ENCODE data around the gene CHRNB1. TPM values are rescaled to one million over a fixed set of nuclear protein-coding genes. Genes with fewer than 3 reads are reported as not detected.

CHRNB1 gene
- total RNA-seq, 1 donor: 6.1 TPM

DNA sequence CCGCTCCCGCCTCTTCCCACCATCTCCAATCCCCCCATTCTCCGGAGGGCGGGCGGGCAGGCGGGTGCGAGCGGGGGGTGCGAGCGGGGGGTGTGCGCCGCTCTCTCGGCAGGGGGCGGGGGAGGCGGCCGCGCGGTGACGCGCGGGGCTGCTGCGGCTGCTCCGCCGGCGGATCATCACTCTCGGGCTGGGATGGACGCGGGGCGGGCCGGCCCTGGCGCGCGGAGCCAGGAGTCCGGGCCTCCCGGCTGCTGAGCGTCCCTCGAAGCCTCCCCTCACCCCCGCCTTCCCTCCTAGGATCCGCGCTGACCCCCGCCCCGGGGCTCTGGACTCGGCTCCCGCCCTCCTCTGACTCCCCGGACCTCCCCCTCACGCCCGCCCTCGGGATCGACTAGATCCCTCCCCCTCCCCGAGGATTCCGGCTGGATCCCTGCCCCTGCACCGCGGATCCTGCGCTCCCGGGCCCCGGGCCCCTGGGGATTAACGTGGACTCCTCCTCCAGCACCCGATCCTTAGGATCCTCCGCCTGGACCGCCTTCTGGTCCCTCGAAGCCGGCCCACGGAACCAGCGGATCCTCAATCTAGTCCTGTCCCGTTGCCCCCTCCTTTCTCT lies 40.0 kb upstream of the CHRNB1 start:
- TF ChIP-seq, protein P1, sequence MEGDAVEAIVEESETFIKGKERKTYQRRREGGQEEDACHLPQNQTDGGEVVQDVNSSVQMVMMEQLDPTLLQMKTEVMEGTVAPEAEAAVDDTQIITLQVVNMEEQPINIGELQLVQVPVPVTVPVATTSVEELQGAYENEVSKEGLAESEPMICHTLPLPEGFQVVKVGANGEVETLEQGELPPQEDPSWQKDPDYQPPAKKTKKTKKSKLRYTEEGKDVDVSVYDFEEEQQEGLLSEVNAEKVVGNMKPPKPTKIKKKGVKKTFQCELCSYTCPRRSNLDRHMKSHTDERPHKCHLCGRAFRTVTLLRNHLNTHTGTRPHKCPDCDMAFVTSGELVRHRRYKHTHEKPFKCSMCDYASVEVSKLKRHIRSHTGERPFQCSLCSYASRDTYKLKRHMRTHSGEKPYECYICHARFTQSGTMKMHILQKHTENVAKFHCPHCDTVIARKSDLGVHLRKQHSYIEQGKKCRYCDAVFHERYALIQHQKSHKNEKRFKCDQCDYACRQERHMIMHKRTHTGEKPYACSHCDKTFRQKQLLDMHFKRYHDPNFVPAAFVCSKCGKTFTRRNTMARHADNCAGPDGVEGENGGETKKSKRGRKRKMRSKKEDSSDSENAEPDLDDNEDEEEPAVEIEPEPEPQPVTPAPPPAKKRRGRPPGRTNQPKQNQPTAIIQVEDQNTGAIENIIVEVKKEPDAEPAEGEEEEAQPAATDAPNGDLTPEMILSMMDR (IDR thresholded peaks at IDR 0.05; ENCODE audit: insufficient read depth, low read length): no peak
- peak overlapping the region; percentile 80 for H3K4me3 ChIP-seq (ENCODE audit: low read depth, low read length)
- peak; percentile 11 for DNase-seq (ENCODE audit: low read depth)

DNA sequence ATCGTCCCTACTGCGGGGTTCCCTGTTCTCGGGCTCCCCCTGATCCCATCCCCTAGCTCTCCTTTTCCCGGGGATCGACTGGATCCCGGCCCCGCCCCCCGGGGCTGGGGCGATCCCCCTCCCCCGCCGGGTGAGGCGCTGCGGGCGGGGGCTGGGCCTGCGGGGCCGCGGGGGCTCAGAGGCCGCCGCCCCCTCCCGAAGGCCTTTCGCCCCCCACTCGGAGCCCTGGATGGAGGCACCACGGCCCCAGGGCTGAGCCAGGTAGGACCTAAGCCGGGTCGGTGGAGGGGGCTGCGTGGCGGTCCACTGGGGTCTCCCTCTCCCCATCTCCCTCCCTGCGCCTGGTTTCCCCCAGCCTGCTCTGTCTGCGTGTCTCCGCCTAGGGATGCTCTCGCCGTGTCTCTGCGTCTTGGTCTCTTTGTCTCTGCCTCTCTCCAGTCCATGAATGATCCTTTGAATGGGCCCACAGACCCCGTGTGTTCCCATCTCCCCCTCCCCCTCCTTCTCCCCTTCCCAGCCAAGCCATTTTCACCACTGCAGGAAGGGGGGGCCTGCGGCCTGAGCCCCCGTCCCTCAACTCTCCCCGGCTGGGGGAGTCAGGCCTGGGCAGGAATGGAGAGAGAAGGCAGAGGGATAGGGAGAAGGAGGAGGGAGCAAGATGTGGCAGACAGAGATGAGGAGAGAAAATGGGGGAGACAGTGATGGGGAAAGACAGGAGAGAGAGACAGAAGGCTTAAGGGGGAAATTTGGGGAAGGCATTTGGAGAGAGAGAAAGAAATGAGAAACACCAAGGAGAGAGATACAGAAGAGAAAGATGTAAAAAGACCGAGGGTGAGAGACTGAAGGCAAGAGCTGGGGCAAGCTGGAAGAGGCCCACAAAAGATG lies 39.3 kb upstream of the CHRNB1 start:
- TF ChIP-seq, protein P1 (IDR thresholded peaks at IDR 0.05; ENCODE audit: insufficient read depth, low read length): peak; percentile 0
- DNase-seq (ENCODE audit: low read depth): peak; percentile 9
- peak overlapping the region; percentile 80 for H3K4me3 ChIP-seq (ENCODE audit: low read depth, low read length)

DNA sequence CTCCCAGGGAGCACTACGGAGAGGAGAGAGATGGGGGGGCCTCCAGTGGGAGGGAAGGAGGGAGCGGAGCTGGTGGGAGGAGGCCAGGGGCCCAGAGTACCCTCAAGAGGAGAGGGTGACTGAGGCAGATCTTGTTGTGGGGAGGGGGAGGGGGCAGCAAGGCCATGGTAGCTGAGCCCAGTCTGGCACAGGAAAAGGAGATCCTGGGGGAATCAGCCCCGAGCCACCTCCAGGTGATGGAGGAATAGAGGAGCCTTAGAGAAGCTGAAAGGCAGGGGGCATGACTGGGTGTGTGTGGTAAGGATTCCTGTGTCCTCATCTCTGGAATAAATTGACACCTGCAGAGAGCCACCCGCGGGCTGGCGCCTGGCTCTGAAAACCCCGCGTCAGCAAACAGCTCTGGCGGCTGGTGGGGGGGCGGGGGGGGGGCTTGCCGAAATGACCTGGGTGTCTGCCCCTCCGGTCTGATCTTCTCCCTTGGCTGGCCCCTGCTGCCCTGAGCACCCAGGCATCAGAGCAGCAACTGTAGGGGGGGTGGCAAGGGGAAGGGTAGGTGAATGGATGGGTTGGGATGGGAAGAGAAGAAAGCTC lies 38.5 kb upstream of the CHRNB1 start:
- TF ChIP-seq, protein P1 (IDR thresholded peaks at IDR 0.05; ENCODE audit: insufficient read depth, low read length): no peak
- DNase-seq (ENCODE audit: low read depth): no peak
- peak overlapping the region; percentile 80 for H3K4me3 ChIP-seq (ENCODE audit: low read depth, low read length)

DNA sequence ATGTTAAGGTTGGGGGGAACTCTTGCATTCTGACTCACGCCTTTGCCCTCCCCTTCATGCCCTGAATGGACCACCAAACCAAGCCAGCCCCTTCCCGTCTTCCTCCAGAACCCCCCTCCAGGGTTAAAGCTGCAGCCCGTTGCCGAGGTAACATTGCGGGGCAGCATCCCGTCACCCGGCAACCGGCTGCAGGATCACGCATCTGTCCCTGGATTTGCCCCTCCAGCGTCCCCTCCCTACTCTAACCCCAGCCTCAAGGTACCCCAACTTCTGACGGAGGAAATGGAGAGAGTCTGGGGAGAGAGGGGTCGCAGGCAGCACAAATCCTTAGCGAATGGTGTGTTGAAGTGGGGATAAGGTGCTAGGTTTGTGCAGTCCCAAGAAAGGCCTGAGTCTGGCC lies 37.8 kb upstream of the CHRNB1 start:
- DNase-seq (ENCODE audit: low read depth): no peak
- H3K4me3 ChIP-seq (ENCODE audit: low read depth, low read length): no peak overlapping the region
- TF ChIP-seq, protein P1 (IDR thresholded peaks at IDR 0.05; ENCODE audit: insufficient read depth, low read length): no peak

DNA sequence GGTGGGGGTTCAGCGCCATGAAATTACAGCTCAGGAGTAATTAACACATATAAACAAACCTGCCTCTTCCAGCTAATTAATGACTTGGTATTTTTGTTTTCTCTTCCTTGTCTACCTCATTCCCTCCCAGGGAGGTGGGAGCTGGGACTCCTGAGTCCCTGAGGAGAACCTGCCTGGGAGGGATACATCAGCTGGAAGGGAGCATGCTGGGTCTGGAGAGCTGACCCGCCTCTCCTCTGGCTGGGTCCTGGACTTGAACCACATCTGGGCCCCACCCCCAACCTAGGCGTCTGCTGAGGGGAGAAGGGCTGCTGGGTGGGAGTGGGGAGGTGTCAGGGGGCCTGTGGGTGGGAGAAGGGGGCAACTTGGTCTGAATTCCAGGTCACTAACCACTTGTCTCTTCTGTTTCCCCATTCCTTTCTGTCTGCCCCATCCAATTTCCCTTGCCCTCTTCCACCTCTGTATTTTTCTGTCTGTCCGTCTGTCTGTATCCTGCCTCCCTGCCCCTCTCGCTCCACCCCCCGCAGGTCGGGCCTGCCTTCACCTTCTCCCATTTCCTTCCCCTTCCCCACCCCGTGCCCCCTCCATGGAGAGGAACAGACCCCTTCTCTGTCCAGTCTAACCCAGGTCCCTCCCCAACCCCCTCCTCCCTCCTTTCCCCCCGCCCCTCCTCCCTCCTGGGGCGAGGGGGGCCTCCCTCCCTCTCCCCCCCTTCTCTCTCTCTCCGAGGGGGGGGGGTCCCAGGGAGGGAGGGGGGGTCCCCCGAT lies 37.2 kb upstream of the CHRNB1 start, which contains the start of gene NLGN2:
Gene NLGN2 (plus strand): TSS at position 361 of the 767 bp plus-strand sequence. CDS start 411 bp downstream, outside the sequence.
- H3K4me3 ChIP-seq (ENCODE audit: low read depth, low read length): no peak within 1 kb of the TSS
- no peak for DNase-seq (ENCODE audit: low read depth)
- TF ChIP-seq, protein P1 (IDR thresholded peaks at IDR 0.05; ENCODE audit: insufficient read depth, low read length): no peak

DNA sequence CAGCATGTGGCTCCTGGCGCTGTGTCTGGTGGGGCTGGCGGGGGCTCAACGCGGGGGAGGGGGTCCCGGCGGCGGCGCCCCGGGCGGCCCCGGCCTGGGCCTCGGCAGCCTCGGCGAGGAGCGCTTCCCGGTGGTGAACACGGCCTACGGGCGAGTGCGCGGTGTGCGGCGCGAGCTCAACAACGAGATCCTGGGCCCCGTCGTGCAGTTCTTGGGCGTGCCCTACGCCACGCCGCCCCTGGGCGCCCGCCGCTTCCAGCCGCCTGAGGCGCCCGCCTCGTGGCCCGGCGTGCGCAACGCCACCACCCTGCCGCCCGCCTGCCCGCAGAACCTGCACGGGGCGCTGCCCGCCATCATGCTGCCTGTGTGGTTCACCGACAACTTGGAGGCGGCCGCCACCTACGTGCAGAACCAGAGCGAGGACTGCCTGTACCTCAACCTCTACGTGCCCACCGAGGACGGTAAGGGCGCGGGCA lies 36.6 kb upstream of the CHRNB1 start:
- H3K4me3 ChIP-seq (ENCODE audit: low read depth, low read length): no peak overlapping the region
- DNase-seq (ENCODE audit: low read depth): no peak
- TF ChIP-seq, protein P1 (IDR thresholded peaks at IDR 0.05; ENCODE audit: insufficient read depth, low read length): no peak

Data from fibroblast of the aortic adventitia (primary cell).